K562 (cell line): ENCODE results near the gene ITPA. TPM values are rescaled to one million over a fixed set of nuclear protein-coding genes. Genes with fewer than 3 reads are reported as not detected.

ENCODE experiments used
- RB1 ChIP-seq: fragments of 450-650 bp; IDR thresholded peaks from 2 replicates; pipeline ENCODE4 v1.6.1; 2017; ENCODE audit warnings: low read depth, mild to moderate bottlenecking
- RREB1 ChIP-seq: fragments of 250-450 bp; sonication (Bioruptor Pico); IDR thresholded peaks from 2 replicates; pipeline ENCODE4 v1.4.0; 2020
- USF2 ChIP-seq: sonication (generic); formaldehyde crosslinking; IDR thresholded peaks from 2 replicates; pipeline ENCODE4 v1.5.0; 2020; ENCODE audit warnings: missing genetic modification reagents
- ZBTB1 ChIP-seq: sonication (generic); formaldehyde crosslinking; IDR thresholded peaks from 2 replicates; pipeline ENCODE4 v1.8.1; 2023; ENCODE audit warnings: missing genetic modification reagents, low read depth, mild to moderate bottlenecking, borderline replicate concordance
- ZNF586 ChIP-seq: fragments of 450-650 bp; formaldehyde crosslinking; conservative IDR thresholded peaks from 2 replicates; pipeline ENCODE4 v1.4.0; 2020; ENCODE audit warnings: mild to moderate bottlenecking, moderate library complexity
- polyA plus RNA-seq, 8 experiments: library from polyadenylated mRNA; depleted of rRNA in 4 of 8; stranded (reverse) in 5 of 8; unstranded in 3 of 8; fragments of >200 nt; fragmentation: Nextera tagmentation in 2 of 8; fragmentation: Illumina TruSeq in 1 of 8; extraction: Ambion mirVana in 2 of 8; extraction: Trizol in 1 of 8; gene quantifications; 2 replicates each; pipeline versions ENCODE4 v1.2.1 to v1.2.3, GENCODE V29; 2011 to 2014; ENCODE audit warnings: inconsistent platforms in 1 of 8, missing spikeins in 1 of 8
- total RNA-seq, 7 experiments: library from RNA; depleted of rRNA in 6 of 7; stranded (reverse); fragments of >200 nt in 6 of 7; fragmentation: Illumina TruSeq in 2 of 7; extraction: Trizol in 2 of 7; gene quantifications; 2 replicates each; pipeline versions ENCODE4 v1.2.1 to v1.2.3, GENCODE V29; 2011 to 2021; ENCODE audit warnings: low replicate concordance in 1 of 7

ITPA gene
- total and polyA plus RNA-seq, 9 of the 15 experiments (the other 6 are each of a cell fraction or from before 2014, with no cell fraction given): 5.0 to 79.7 (median 36.7) TPM

GRCh38 chr20:3231889-3232588 is 22.7 kb downstream of the ITPA start (continued):
- no peak for TF ChIP-seq RREB1 (CRISPR knock-in tag)
- no peak for TF ChIP-seq ZNF586 (CRISPR knock-in tag)
- TF ChIP-seq USF2 (CRISPR knock-in tag): no peak
- no peak for TF ChIP-seq ZBTB1 (CRISPR knock-in tag)
- TF ChIP-seq RB1: no peak
